ENCODE measurements around the gene SKIC2.
A peak's percentile ranks its signal among the peaks of the same experiment; 100 is the strongest.
"Not testable (repeated sequence)": the region's sequence is repeated elsewhere in the genome, so short reads cannot be mapped to it uniquely, and the experiment has no call there.

SKIC2 gene

GRCh38 chr6:31969712-31970603, 11.0 kb downstream of the SKIC2 start:
- no peak for DNase-seq (ENCODE audit: low spot score)

GRCh38 chr6:31970604-31971271, 11.8 kb downstream of the SKIC2 start:
- DNase-seq (ENCODE audit: low spot score), result no peak

DNA sequence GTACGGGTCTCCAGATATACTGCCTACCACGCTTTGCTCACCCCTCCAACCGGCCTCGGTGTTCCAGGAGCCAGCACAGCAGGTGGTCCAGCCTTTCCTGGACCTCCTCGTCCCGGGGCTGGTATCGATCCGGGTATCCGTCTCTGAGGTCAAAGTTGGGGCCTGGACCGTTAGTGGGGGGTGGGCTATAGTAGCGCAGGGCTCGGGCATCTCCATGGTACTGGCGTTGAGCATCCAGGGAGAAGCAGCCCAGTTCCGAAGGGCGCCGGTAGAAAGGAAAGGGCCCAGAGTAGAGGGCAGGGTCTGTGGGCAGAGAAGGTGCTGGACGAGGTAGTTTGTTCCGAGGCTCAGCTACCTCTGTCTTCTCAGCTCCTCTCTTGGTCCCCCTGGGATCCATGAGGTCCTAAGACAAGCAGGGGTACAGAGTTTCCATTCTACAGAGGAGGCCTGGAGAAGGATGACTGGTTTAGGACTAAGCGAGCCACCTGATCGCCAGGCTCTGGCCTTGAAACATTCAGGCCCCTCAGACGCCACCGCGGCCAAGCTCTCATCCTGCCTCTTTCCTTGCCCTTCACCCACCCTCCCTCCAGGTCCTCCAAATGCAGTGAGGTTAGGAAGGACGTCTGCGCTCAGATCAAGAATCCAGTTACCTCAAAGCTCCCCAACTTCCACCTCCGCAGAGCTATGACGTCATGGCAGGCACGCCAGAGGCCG, 12.5 kb downstream of the SKIC2 start:
- no peak for DNase-seq (ENCODE audit: low spot score)

DNA sequence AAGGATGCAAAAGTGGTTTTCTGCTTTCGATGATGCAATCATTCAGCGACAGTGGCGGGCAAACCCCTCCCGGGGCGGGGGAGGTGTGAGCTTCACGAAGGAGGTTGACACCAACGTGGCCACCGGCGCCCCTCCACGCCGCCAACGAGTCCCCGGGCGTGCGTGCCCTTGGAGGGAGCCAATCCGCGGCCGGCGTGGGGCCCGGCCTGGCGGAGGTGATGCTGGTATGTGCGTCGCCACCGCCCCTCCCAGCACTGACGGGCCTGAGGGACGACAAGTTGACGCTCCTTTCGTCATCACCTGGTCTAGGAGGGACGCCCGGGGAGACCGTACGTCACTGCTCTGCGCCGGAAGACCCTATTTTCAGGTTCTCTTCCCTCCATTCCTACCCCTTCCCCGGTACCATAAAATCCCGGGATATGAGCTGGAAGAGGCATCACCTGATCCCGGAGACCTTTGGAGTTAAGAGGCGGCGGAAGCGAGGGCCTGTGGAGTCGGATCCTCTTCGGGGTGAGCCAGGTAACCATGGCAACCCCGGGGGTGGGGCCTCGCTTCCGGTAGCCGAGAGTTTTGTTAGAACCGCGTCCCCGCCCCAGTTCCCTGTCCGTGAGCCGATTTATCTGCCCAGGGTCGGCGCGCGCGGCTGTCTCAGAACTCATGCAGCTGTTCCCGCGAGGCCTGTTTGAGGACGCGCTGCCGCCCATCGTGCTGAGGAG, 13.2 kb downstream of the SKIC2 start, which contains the start of gene DXO:
TSS of gene DXO (minus strand) at position 146 of the 716 bp plus-strand sequence. CDS start 463 bp downstream, outside the sequence.
- DNase-seq (ENCODE audit: low spot score), result peak; percentile 97

DNA sequence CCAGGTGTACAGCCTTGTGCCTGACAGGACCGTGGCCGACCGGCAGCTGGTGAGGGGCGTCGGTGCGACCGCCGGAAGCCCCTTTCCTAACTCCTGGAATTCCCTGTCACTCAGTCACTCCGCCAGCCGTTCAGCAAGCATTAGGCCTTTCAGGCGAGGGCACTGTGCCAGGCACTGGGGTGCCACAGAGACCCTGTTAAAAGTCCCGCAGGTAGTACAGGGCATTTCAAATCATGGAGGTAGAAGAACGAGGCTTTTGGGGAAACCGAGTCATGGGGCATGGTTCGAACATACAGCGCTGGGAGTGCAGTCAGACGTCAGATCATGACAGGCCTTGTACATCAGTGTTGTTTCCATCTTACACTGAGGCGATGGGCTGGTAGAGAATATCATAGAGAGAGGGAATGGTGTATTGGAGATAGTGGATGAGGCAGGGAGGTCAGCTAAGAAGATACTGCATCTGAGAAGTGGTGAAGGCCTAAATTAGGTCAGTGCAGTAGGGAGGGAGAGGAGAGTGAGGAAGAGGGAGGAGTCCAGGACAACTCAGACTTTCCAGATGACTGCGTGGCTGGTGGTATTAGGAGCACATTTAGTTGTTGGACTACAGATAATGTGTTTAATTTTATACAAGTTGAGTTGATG, 13.9 kb downstream of the SKIC2 start:
- peak; percentile 15 for DNase-seq (ENCODE audit: low spot score)

- not testable (repeated sequence) for DNase-seq (ENCODE audit: low spot score)
These were observed 17.1 kb downstream of the SKIC2 start for GRCh38 chr6:31976065-31976464.

- no peak for DNase-seq (ENCODE audit: low spot score)
These were observed 18.9 kb downstream of the SKIC2 start for GRCh38 chr6:31977816-31978431.

GRCh38 chr6:31978831-31979230, 19.9 kb downstream of the SKIC2 start:
- DNase-seq (ENCODE audit: low spot score), result no peak

GRCh38 chr6:31979238-31979898, 20.4 kb downstream of the SKIC2 start:
- DNase-seq (ENCODE audit: low spot score), result no peak

GRCh38 chr6:31980195-31980876, 21.4 kb downstream of the SKIC2 start:
- not testable (repeated sequence) for DNase-seq (ENCODE audit: low spot score)

- not testable (repeated sequence) for DNase-seq (ENCODE audit: low spot score)
These were observed 22.0 kb downstream of the SKIC2 start for GRCh38 chr6:31980998-31981397.

- not testable (repeated sequence) for DNase-seq (ENCODE audit: low spot score)
These were observed 22.8 kb downstream of the SKIC2 start, which contains the start of gene C4A for GRCh38 chr6:31981744-31982143. Gene C4A (plus strand): TSS chr6:31982057. CDS start chr6:31982108, 51 bp downstream.

DNA sequence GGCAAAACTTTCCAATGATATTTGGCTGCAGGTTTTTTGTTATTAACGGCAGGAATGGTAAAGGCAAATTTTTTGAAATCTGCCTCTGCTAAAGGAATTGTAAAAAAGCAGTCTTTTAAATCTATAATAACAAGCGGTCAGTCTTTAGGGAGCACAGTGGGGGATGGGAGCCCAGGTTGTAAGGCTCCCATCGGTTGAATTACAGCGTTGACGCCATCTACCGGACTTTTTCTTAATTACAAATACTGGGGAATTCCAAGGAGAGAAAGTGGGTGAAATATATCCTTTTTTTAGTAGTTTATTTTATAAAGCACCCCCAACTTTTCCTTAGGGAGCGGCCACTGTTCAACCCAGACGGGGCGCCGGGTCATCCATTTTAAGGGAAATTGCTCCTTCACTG, 30.4 kb downstream of the SKIC2 start:
- not testable (repeated sequence) for DNase-seq (ENCODE audit: low spot score)

GRCh38 chr6:31994421-31994820, 35.4 kb downstream of the SKIC2 start:
- DNase-seq (ENCODE audit: low spot score), result not testable (repeated sequence)

DNA sequence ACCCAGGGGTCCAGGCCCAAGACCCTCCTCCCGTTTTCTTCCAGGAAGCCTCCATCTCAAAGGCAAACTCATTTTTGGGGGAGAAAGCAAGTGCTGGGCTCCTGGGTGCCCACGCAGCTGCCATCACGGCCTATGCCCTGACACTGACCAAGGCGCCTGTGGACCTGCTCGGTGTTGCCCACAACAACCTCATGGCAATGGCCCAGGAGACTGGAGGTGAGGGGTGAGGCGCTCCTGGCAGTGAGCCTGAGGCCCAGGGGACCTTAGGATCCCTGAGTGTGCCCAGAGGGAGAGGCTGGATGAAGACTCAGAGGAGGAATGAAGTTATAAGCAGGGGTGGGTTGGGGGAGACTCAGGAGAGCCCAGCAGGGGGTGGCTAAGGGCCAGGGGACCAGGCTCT, 37.4 kb downstream of the SKIC2 start:
- not testable (repeated sequence) for DNase-seq (ENCODE audit: low spot score)

DNA sequence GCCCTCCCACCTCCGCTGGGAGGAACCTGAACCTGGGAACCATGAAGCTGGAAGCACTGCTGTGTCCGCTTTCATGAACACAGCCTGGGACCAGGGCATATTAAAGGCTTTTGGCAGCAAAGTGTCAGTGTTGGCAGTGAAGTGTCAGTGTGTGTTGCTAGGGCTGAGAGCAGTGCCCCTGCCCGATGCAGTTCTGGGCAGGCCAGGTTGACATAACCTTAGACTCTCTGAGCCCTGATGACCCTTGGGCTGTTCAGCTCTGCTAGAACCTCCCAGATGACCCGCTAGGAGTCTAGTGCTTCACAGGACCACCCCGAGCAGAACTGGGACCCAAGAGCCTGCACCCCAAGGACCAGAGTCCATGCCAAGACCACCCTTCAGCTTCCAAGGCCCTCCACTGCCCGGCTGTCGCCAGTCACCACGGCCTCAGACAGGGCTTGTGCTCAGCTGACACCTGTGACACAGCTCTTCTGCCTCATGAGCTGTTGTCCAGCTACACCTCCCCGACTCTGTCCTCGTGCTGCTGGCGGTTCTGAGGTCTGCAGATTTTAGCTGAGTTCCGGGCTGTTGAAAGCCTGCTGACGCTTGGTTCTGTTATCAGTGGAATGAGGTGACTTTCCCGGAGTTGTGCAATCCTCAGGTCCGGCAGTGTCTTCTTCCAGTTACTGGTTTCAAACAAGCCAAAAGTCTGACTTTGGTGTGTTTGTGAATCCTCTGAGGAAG, 43.7 kb downstream of the SKIC2 start:
- not testable (repeated sequence) for DNase-seq (ENCODE audit: low spot score)

- not testable (repeated sequence) for DNase-seq (ENCODE audit: low spot score)
These were observed 44.3 kb downstream of the SKIC2 start for GRCh38 chr6:32003301-32003700.

GRCh38 chr6:32004393-32004792, 45.4 kb downstream of the SKIC2 start:
- DNase-seq (ENCODE audit: low spot score), result not testable (repeated sequence)

All from HuH-7 (cell line).